ENCODE results near the gene ENO2. TPM values are rescaled to one million over a fixed set of nuclear protein-coding genes. Genes with fewer than 3 reads are reported as not detected.

The ENO2 gene
- total and polyA plus RNA-seq, 12 donors = 7.4 to 113 (median 35.1) TPM

DNA sequence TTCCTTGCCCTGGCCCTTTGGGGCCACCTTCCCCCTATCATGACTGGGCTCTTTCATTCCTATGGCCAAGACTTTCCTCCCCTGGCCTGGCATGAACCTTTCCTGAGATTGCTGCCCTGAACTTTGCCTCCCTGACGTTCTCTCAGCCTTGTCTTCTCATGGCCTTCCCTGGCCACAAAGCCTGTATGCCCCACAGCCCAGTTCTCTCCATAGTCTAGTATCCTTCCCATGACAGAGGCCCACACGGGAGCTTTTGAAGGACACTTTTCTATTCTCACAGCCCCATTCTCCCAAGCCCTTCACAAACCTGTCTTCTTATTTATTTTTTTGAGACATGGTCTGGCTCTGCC, 24.8 kb downstream of the ENO2 start:
- intact Hi-C loops (cut with DNase I) = no loop called here
- Histone ChIP-seq H3K4me3 (no peak overlapping the region), H3K27ac (peak overlapping the region in 3 of 5 donors; percentile 82 to 96 (median 96)), H3K9me3 (replicated peaks in 1 of 3) (no peaks in the 10 kb centered on the region), H3K27me3 (no peaks in the 10 kb centered on the region), H3K4me1 (replicated peaks in 1 of 2) (peaks cover 15 to 59% of the 10 kb centered on the region in 2 donors), H3K36me3 (replicated peaks in 1 of 2) (peaks cover 0 to 21% of the 10 kb centered on the region in 2 donors)
- TF ChIP-seq, protein P1, sequence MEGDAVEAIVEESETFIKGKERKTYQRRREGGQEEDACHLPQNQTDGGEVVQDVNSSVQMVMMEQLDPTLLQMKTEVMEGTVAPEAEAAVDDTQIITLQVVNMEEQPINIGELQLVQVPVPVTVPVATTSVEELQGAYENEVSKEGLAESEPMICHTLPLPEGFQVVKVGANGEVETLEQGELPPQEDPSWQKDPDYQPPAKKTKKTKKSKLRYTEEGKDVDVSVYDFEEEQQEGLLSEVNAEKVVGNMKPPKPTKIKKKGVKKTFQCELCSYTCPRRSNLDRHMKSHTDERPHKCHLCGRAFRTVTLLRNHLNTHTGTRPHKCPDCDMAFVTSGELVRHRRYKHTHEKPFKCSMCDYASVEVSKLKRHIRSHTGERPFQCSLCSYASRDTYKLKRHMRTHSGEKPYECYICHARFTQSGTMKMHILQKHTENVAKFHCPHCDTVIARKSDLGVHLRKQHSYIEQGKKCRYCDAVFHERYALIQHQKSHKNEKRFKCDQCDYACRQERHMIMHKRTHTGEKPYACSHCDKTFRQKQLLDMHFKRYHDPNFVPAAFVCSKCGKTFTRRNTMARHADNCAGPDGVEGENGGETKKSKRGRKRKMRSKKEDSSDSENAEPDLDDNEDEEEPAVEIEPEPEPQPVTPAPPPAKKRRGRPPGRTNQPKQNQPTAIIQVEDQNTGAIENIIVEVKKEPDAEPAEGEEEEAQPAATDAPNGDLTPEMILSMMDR (IDR thresholded peaks at IDR 0.05) = no peak
- TF ChIP-seq POLR2A (IDR thresholded peaks at IDR 0.05) = no peak
- WGBS, 4 donors = 35 to 48% (median 45%) methylated on average over 2 of the region's 2 CpGs
- no peak for DNase-seq

DNA sequence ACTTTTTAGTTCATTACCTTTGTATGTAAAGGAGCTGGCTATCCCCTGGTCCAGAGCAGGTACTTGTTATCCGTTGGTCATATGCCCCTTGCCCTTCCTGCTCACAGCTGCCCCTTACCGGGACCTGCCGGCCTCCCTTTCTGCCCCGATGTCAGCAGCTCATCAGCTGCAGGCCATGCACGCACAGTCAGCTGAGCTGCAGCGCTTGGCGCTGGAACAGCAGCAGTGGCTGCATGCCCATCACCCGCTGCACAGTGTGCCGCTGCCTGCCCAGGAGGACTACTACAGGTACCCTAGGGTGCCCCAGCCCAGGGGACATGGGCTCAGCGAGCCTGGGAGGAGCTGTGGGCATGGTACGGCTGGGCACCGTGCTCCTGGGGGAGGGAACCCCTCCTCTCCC, 26.9 kb downstream of the ENO2 start:
- Histone ChIP-seq H3K36me3 (replicated peaks in 1 of 2) (no peaks in the 10 kb centered on the region), H3K9me3 (replicated peaks in 1 of 3) (no peaks in the 10 kb centered on the region), H3K27ac (peak overlapping the region in 4 of 5 donors; percentile 9 to 97 (median 78)), H3K4me3 (no peak overlapping the region), H3K4me1 (replicated peaks in 1 of 2) (peaks cover 31 to 62% of the 10 kb centered on the region in 2 donors), H3K27me3 (no peaks in the 10 kb centered on the region)
- no peak for TF ChIP-seq POLR2A (IDR thresholded peaks at IDR 0.05)
- TF ChIP-seq, protein P1 (IDR thresholded peaks at IDR 0.05) = no peak
- intact Hi-C loops (cut with DNase I) = no loop called here
- peak; percentile 43 to 78 (median 67) for DNase-seq
- WGBS, 4 donors = 48 to 87% (median 53%) methylated on average over 7 to 12 of the region's 12 CpGs

DNA sequence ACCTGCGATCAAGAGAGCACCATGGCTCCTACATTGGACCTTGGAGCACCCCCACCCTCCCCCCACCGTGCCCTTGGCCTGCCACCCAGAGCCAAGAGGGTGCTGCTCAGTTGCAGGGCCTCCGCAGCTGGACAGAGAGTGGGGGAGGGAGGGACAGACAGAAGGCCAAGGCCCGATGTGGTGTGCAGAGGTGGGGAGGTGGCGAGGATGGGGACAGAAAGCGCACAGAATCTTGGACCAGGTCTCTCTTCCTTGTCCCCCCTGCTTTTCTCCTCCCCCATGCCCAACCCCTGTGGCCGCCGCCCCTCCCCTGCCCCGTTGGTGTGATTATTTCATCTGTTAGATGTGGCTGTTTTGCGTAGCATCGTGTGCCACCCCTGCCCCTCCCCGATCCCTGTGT, 27.4 kb downstream of the ENO2 start:
- Histone ChIP-seq H3K36me3 (replicated peaks in 1 of 2) (no peaks in the 10 kb centered on the region), H3K4me1 (replicated peaks in 1 of 2) (peaks cover 33 to 65% of the 10 kb centered on the region in 2 donors), H3K9me3 (replicated peaks in 1 of 3) (no peaks in the 10 kb centered on the region), H3K27ac (peak overlapping the region in 4 of 5 donors; percentile 9 to 97 (median 95)), H3K4me3 (no peak overlapping the region), H3K27me3 (no peaks in the 10 kb centered on the region)
- WGBS, 4 donors = 46 to 59% (median 52%) methylated on average over 6 to 12 of the region's 12 CpGs
- no peak for TF ChIP-seq POLR2A (IDR thresholded peaks at IDR 0.05)
- TF ChIP-seq, protein P1 (IDR thresholded peaks at IDR 0.05) = no peak
- intact Hi-C loops (cut with DNase I) = no loop called here
- DNase-seq = peak; percentile 64 to 76 (median 69)

DNA sequence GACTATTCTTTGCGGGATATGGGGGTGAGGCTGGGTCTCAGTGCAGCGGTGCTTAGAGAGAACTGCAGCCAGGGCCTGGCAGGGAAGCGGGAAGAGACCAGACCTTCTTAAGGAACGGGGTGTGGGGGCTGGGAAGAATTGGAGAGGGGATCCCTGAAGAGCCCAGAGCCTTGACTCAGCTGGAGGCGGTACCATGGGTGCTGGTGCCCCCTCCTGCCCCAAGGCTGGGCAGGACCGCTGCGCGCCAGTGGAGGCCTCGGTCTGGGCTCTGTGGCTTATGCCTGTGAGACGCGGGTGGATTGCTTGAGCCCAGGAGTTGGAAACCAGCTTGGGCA, 27.9 kb downstream of the ENO2 start:
- H3K9me3 ChIP-seq (replicated peaks in 1 of 3) = no peaks in the 10 kb centered on the region
- intact Hi-C loops (cut with DNase I) = no loop called here
- peak in 4 of 7 donors; percentile 61 to 81 (median 71) for DNase-seq
- H3K4me3 ChIP-seq = no peak overlapping the region
- H3K36me3 ChIP-seq (replicated peaks in 1 of 2) = no peaks in the 10 kb centered on the region
- H3K27me3 ChIP-seq = no peaks in the 10 kb centered on the region
- H3K4me1 ChIP-seq (replicated peaks in 1 of 2) = peaks cover 31 to 65% of the 10 kb centered on the region in 2 donors
- WGBS, 4 donors = 50 to 67% (median 66%) methylated on average over 11 of the region's 11 CpGs
- H3K27ac ChIP-seq = peak overlapping the region; percentile 95 to 97 (median 95)
- TF ChIP-seq POLR2A (IDR thresholded peaks at IDR 0.05) = no peak
- TF ChIP-seq, protein P1 (IDR thresholded peaks at IDR 0.05) = no peak
